ENCODE measurements around the gene ZBTB12.
A peak's percentile ranks its signal among the peaks of the same experiment; 100 is the strongest.

ZBTB12 gene

GRCh38 chr6:31922942-31923341 lies 21.1 kb upstream of the ZBTB12 start:
- H3F3A ChIP-seq (ENCODE audit: insufficient read depth, low read length), result no peaks in the 10 kb centered on the region
- no peak overlapping the region for H3K4me3 ChIP-seq (ENCODE audit: low read depth, low read length, poor library complexity, severe bottlenecking)
- no peaks in the 10 kb centered on the region for H3K4me1 ChIP-seq (ENCODE audit: insufficient read depth, low read length, severe bottlenecking)
- H2AFZ ChIP-seq (ENCODE audit: low read length), result no peak overlapping the region
- no peaks in the 10 kb centered on the region for H4K20me1 ChIP-seq (ENCODE audit: insufficient read depth, low read length)
- TF ChIP-seq CTCF (IDR thresholded peaks at IDR 0.05; ENCODE audit: low read length), result peak; percentile 50; the same call in 1 of the 2 replicates
- TF ChIP-seq EZH2 (IDR thresholded peaks at IDR 0.05; ENCODE audit: borderline replicate concordance, low read length), result no peak
- H3K9me3 ChIP-seq (ENCODE audit: low read length), result no peaks in the 10 kb centered on the region; the same call in 1 of the 2 replicates
- no peak overlapping the region for H3K27ac ChIP-seq (ENCODE audit: low read depth, low read length, poor library complexity, severe bottlenecking)
- no peaks in the 10 kb centered on the region for H3K79me2 ChIP-seq (ENCODE audit: insufficient read depth, low read length)
- no peak overlapping the region for H3K9ac ChIP-seq (ENCODE audit: low read length)
- peaks cover 11% of the 10 kb centered on the region; the same call in 1 of the 2 replicates for H3K27me3 ChIP-seq (ENCODE audit: insufficient read depth, low read length)
- H3K4me2 ChIP-seq (ENCODE audit: low read length), result no peak overlapping the region
- no peaks in the 10 kb centered on the region for H3K9me2 ChIP-seq (ENCODE audit: low read depth, low read length)
- H3K36me3 ChIP-seq (ENCODE audit: insufficient read depth, low read length), result no peaks in the 10 kb centered on the region; the same call in 1 of the 2 replicates

- Histone ChIP-seq H3K4me3 (ENCODE audit: low read depth, low read length, poor library complexity, severe bottlenecking) (no peak overlapping the region), H3K27me3 (ENCODE audit: insufficient read depth, low read length) (peaks cover 2% of the 10 kb centered on the region; the same call in 1 of the 2 replicates), H3F3A (ENCODE audit: insufficient read depth, low read length) (no peaks in the 10 kb centered on the region), H3K4me2 (ENCODE audit: low read length) (no peak overlapping the region), H3K9ac (ENCODE audit: low read length) (no peak overlapping the region), H4K20me1 (ENCODE audit: insufficient read depth, low read length) (no peaks in the 10 kb centered on the region), H3K79me2 (ENCODE audit: insufficient read depth, low read length) (no peaks in the 10 kb centered on the region), H3K4me1 (ENCODE audit: insufficient read depth, low read length, severe bottlenecking) (no peaks in the 10 kb centered on the region), H2AFZ (ENCODE audit: low read length) (no peak overlapping the region), H3K27ac (ENCODE audit: low read depth, low read length, poor library complexity, severe bottlenecking) (no peak overlapping the region), H3K9me3 (ENCODE audit: low read length) (no peaks in the 10 kb centered on the region), H3K9me2 (ENCODE audit: low read depth, low read length) (no peaks in the 10 kb centered on the region), H3K36me3 (ENCODE audit: insufficient read depth, low read length) (no peaks in the 10 kb centered on the region; the same call in 1 of the 2 replicates)
- TF ChIP-seq EZH2 (IDR thresholded peaks at IDR 0.05; ENCODE audit: borderline replicate concordance, low read length) (no peak), CTCF (IDR thresholded peaks at IDR 0.05; ENCODE audit: low read length) (no peak)
These were observed 18.9 kb upstream of the ZBTB12 start for GRCh38 chr6:31920811-31921210.

- no peak overlapping the region for H3K27ac ChIP-seq (ENCODE audit: low read depth, low read length, poor library complexity, severe bottlenecking)
- H3K9ac ChIP-seq (ENCODE audit: low read length), result no peak overlapping the region
- H3K36me3 ChIP-seq (ENCODE audit: insufficient read depth, low read length), result no peaks in the 10 kb centered on the region
- no peak overlapping the region for H3K4me2 ChIP-seq (ENCODE audit: low read length)
- H3K27me3 ChIP-seq (ENCODE audit: insufficient read depth, low read length), result no peaks in the 10 kb centered on the region
- no peaks in the 10 kb centered on the region for H3K9me3 ChIP-seq (ENCODE audit: low read length)
- H3F3A ChIP-seq (ENCODE audit: insufficient read depth, low read length), result no peaks in the 10 kb centered on the region
- TF ChIP-seq CTCF (IDR thresholded peaks at IDR 0.05; ENCODE audit: low read length) (no peak), EZH2 (IDR thresholded peaks at IDR 0.05; ENCODE audit: borderline replicate concordance, low read length) (no peak)
- no peaks in the 10 kb centered on the region for H3K4me1 ChIP-seq (ENCODE audit: insufficient read depth, low read length, severe bottlenecking)
- no peaks in the 10 kb centered on the region for H4K20me1 ChIP-seq (ENCODE audit: insufficient read depth, low read length)
- no peaks in the 10 kb centered on the region for H3K79me2 ChIP-seq (ENCODE audit: insufficient read depth, low read length)
- no peaks in the 10 kb centered on the region for H3K9me2 ChIP-seq (ENCODE audit: low read depth, low read length)
- H2AFZ ChIP-seq (ENCODE audit: low read length), result no peak overlapping the region
- H3K4me3 ChIP-seq (ENCODE audit: low read depth, low read length, poor library complexity, severe bottlenecking), result no peak overlapping the region
These were observed 17.9 kb upstream of the ZBTB12 start for GRCh38 chr6:31919624-31920303.

Measured in OCI-LY1 (cell line).